Esophagus squamous epithelium (tissue), 4 donors: ENCODE results near the gene ESR1.

Source experiments
- POLR2A ChIP-seq, 4 donors: fragments of 450-650 bp; IDR thresholded peaks; one replicate each; pipeline ENCODE4 v1.6.1; 2017; ENCODE audit warnings: antibody characterized with exemption in 4 of 4, mild to moderate bottlenecking in 4 of 4, moderate library complexity in 3 of 4
- TF ChIP-seq, protein P1 (sequence below), 6 experiments: fragments of 450-650 bp in 4 of 6; fragments of 200-600 bp in 2 of 6; sonication (generic) in 2 of 6; IDR thresholded peaks; one replicate each; pipeline ENCODE4 v1.5.1; 2016 to 2019; ENCODE audit warnings: antibody characterized with exemption in 6 of 6, mild to moderate bottlenecking in 4 of 6, moderate library complexity in 4 of 6

GRCh38 chr6:152071843-152072242 is 264.4 kb downstream of the ESR1 start:
- TF ChIP-seq, protein P1, sequence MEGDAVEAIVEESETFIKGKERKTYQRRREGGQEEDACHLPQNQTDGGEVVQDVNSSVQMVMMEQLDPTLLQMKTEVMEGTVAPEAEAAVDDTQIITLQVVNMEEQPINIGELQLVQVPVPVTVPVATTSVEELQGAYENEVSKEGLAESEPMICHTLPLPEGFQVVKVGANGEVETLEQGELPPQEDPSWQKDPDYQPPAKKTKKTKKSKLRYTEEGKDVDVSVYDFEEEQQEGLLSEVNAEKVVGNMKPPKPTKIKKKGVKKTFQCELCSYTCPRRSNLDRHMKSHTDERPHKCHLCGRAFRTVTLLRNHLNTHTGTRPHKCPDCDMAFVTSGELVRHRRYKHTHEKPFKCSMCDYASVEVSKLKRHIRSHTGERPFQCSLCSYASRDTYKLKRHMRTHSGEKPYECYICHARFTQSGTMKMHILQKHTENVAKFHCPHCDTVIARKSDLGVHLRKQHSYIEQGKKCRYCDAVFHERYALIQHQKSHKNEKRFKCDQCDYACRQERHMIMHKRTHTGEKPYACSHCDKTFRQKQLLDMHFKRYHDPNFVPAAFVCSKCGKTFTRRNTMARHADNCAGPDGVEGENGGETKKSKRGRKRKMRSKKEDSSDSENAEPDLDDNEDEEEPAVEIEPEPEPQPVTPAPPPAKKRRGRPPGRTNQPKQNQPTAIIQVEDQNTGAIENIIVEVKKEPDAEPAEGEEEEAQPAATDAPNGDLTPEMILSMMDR (IDR thresholded peaks at IDR 0.05), result no peak
- TF ChIP-seq POLR2A (IDR thresholded peaks at IDR 0.05), result no peak
